Glomerular visceral epithelial cell (primary cell): ENCODE data around the gene STX1A.
"Not testable (repeated sequence)": the region's sequence is repeated elsewhere in the genome, so short reads cannot be mapped to it uniquely, and the experiment has no call there.

Experiments used
- DNase-seq: peaks from one replicate; pipeline ENCODE4 v3.0.0-alpha.2; 2016; ENCODE audit errors: extremely low spot score

The STX1A gene

DNA sequence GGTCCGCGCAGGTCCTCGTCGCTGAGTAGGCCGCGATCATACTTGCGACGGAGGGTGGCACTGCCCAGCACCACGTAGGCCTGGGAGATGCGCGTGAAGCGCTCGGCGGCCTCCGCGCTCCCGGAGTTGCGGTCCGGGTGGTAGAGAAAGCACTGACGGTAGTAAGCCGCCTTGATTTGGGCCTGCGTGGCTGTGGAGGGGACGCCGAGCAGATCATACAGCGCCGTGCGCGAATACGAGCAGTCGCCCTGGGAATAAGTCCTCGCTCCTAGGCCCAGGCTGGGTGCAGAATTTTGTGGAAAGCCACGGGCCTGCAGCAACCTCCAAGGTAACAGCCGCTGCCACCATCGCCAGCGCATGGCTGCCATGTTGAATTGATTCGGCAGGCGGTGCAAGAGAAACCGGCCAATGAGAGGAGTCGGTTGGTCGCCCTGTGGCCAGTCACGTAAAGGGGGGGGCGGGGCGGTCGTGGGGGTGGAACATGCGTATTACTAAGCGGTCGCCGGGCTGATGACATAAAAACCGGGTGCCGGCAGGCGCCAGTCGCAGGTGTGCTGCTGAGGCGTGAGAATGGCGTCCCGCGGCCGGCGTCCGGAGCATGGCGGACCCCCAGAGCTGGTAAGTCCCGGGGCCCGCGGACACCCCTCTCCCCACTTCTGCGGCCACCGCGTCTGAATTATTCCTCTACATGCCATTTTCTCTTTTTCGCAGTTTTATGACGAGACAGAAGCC, 36.2 kb downstream of the STX1A start, which contains the start of the genes BUD23 and DNAJC30:
BUD23 (plus strand) TSS at position 542 of the 732 bp plus-strand sequence; CDS start at position 571, 29 bp downstream.
DNAJC30 (minus strand) TSS at position 398 of the 732 bp plus-strand sequence; CDS start at position 368, 30 bp downstream.
- peak; percentile 97 for DNase-seq

DNA sequence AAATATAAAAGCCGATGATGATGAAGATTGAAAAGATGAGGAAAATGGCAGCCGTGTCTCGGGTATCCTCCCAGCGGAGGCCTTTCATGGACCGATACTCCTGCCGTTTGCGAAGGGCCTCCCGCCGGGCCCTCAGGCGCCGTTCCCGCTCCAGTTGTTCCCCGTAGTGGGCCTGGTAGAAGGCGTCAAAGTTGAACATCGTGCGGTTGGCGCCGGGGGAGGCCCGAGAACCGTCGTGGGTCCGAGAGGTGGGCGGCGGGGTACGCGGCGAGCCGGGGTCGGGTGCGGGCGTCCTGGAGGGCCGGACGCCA, 36.8 kb downstream of the STX1A start:
- DNase-seq: no peak

DNA sequence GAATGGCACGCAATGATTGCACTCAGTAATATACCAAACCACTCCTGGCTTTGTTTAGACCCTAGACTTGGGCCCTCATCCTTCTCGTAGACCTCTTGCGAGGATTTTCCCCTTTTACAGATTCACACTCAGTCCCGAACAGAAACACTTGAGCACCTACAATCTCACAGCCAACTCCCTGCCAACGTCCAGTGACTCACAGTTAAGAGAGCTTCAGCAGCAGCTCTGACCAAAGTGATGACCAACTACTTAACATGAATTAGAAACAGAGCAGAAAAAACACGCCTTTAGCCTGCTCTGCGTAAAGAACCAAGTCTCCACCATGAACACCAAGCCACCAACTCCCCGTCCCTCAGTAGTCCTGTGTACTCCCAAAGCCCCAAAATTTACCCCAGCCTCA, 38.4 kb downstream of the STX1A start:
- DNase-seq: peak; percentile 22

DNA sequence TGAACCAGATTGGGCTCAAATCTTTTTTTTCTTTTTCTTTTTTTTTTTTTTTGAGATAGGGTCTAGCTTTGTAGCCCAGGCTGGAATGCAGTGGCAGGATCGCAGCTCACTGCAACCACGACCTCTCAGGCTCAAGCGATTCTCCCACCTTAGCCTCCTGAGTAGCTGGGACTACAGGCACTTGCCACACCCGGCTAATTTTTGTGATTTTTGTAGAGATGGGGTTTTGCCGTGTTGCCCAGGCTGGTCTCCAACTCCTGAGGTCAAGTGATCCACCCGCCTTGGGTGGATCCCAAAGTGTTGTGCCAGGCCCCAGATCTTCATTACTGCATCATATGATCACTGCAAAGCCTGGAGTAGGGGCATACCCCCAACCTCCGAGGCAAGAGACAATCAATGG, 39.0 kb downstream of the STX1A start:
- DNase-seq: no peak

DNA sequence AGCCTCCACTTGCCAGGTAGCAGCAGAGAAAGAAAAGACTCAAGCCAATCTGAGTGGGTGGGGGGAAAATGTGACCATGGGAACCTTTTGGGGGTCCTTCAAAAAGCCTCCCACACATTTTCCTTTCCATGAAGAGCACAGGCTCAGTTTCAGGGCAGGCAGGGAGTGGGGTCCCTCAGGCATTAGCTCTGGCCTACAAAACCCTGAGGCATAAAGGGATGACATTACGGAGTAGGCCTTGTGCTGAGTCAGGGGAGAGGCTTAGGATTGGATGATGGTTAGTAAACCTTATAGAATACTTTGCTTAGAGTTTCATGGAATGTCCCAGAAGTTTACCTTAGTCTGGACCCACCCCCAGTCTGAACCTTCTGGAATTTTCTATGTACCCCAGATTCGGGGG, 39.8 kb downstream of the STX1A start:
- DNase-seq: no peak

DNA sequence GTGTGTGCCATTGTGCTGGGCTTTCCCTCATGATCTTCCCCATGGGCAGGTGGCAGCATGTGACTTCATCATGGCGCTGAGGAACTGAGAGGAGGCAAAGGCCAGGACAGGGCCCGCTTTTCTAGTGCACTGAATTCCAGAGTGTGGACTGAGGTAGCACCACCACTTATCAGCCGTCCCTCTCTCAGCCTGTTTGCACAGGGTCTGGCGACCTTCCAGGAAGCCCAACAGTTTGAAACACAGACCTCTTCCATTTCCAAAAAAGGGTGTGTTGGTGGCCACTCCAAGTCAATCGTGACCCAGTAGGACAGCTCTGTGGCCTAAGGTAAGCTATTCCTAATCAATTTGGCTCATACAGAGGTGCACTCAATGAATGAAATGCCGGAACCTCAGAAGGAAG, 40.6 kb downstream of the STX1A start:
- DNase-seq: no peak

DNA sequence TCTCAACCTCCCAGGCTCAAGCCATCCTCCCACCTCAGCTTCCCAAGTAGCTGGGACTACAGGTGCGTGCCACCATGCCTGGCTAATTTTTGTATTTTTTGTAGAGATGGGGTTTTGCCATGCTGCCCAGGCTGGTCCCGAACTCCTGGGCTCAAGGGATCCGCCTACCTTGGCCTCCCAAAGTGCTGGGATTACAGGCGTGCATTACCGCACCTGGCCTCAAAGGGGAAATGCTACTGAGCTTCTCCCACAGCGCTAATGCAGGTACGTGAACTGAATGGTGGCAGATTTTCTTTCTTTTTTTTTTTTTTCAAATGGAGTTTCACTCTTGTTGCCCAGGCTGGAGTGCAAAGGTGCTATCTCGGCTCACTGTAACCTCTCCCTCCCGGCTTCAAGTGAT, 43.4 kb downstream of the STX1A start:
- not testable (repeated sequence) for DNase-seq

DNA sequence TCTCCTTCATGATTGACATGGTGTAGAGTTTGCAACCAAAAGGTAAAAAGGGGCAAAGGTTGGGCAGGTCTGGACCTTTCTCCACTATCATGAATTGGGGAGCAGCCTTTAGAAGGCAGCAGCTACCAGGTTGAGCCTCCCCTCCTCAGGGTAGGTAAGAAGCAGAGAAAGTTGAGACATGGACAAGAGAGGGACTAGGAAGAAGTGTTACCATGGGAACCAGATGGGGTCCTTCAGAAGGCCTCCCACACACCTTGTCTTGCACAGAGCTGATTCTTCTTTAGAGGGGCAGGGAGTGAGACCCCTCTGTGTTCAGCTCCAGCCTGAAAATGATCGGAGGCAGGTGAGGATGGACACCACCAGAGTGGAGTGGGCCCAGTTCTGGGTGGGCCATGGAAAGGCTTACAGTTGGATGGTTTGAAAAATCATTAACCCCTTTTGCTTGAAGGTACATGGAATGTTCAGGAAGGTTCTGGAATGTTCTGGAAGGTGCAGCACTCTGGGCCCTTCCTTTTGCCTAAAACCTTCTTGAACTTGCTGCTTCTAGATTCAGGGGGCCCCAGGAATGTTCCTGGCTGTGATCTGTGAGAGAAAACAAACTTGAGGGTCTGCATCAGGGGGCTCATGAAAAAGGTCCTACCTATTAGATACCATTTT, 44.9 kb downstream of the STX1A start:
- no peak for DNase-seq

DNA sequence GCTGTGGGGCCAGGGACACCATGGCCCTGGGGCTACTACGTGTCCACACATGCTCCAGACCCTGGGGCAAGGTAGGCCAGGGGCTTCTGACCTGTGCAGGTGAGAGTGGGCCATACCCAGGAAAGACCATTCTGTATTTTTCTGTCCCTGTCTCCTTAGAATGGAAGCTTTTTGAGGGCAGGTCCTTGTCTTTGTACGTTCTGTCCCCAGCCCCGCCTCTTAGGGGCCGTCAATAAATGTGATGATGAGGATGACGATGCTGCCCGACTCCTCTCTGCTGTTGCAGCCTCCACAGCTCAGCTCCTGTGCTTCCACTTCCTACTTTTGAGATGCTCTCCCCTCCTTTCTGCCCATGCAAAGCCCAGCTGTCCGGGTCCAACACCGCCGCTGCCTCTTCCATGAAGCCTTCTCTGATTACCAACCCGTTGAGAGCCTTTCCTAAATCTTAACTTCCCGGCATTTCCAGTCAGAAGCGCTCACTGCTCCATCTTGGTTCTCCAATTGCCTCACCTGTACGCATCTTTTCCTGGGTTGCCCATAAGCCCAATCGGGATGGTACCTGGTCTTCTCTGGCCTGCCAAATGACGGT, 47.5 kb downstream of the STX1A start:
- no peak for DNase-seq

DNA sequence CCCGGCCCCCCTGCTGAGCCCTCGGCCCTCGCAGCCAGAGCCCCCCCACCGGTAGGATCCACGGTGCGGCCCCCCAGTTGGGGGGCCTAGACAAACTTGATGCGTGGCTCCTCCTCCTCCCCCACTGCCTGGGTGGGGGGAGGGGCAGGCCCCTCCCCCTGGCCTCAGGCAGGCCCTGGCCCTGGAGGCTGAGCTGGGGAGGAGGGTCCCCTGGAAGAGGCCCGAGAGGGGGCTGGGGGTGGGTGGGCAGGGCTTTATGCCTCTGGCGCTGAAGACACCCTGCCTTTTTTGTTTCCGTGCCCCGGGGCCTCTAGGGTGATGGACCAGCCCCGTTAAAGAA, 48.2 kb downstream of the STX1A start:
- DNase-seq: no peak

DNA sequence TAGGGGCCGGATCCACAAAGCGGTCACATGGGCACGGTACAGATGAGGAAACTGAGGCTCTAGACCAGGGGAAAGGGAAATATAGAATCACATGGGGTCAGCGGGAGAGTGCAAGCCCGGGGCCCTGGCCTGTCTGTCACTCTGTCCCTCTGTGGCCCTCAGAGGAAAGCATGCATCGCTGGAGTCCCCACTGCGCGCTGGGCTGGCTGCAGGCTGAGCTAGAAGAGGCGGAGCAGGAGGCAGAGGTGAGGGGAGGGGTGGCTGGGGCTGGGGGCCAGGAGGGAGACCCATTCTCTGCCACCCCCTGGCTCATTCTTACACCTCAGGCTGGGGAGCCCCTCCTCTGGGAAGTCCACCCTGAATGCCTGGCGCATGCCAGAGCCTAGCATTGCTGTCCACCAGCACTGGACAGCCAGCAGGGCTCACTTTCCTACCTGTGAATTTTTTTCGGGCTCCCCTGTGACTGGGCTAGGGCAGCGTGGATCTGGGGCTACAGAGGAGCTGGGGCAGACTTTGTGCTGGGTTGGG, 49.5 kb downstream of the STX1A start:
- DNase-seq: no peak

DNA sequence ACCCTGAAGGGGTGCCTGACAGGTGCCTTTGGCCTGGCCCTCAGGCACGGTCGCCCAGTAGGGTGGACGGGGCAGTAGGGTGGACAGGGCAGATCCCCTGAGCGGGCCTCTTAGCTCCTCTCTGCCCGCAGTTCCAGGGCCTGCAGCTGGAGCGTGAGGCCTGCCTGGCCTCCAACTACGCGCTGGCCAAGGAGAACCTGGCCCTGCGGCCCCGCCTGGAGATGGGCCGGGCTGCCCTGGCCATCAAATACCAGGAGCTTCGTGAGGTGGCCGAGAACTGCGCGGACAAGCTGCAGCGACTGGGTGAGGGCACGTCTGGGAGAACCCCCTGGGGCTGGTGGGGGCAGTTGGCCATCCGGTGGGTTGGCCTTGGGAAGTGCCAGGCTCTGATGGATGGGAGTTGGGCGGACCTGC, 50.2 kb downstream of the STX1A start:
- no peak for DNase-seq

DNA sequence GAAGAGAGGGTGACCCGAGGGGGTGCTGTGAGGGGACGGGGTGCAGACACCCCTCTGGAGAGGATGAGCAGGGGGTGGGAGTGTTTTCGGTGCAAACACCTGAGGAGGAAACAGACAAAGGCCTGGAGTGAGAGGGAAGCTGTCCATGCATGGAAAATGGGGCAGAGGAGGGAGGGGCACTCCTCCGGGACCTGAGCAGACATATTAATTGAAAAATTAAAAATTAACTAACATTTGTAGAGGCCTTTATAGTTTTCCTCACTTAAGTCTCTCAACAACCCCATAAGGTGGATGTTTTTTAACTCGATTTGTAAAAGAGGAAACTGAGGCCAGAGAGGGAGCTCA, 50.6 kb downstream of the STX1A start:
- no peak for DNase-seq

DNA sequence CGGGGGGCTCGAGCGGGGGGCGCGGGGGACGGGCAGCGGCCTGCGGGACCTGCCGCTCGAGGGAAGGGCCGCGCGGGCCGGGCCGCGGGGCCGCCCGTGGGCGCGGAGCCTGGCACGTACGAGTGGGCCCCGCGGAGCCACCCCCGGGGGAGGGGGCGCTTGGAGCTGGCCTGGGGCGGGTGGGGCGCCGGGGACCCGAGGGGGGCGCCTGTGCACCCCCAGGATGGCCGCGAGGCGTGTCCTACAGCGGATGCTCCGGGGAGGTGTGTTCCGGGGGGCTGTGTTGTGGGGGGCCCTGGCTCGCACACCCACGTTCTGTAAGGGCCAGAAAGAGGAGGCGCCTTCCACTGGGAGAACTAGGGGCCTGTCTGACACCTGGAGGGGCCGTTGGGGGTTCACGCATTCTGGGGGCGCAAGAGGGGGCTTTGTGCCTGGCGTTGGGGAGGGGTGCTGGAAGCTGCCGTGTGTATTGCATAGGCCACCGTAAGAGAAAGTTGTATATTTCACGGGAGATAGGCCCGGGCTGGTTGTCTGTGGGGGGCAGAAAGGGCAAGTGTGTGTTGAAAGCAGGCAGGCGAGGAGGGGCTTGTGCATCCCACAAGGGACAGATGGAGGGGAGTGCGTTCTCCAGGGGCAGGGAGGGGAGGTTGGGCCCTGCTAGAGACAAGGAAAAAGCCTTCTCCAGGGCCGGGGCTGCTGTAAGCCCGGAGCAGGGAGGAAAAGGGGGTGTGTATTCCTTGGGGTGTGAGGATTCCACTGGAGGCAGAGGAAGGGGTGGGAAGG, 51.2 kb downstream of the STX1A start:
- no peak for DNase-seq

DNA sequence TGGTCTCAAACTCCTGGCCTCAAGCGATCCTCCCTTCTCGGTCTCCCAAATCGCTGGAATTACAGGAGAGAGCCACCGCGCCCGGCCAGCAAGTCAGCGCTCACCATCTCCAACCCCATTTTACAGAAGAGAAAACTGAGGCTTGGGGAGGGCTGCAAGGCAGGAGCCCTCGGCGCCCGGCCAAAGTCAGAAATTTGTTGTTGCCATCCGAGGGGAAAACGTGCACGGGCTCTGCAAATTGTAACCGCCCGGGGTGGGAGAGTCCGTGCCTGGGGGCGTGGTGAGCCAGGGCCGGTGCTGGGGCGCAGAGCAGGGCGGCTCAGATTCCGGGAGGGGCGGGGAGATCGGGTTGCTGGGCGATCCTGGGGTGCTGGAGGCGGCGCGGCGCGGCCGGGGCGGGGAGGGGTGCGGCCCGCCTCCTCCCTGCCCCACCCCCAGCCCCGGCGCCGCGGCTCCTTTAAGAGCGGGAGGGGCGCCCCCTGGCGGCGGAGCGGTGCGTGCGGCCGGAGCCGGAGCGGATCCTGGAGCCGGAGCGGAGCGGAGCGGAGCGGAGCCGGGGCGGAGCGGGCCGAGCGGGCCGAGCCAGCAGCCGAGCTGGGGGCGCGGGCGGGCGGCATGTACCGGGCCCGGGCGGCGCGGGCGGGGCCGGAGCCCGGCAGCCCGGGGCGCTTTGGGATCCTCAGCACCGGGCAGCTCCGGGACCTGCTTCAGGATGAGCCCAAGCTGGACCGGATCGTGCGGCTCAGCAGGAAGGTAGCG, 51.9 kb downstream of the STX1A start, which contains the start of gene VPS37D:
VPS37D (plus strand) TSS at position 488 of the 759 bp plus-strand sequence; CDS start at position 616, 128 bp downstream.
- DNase-seq: peak; percentile 89

DNA sequence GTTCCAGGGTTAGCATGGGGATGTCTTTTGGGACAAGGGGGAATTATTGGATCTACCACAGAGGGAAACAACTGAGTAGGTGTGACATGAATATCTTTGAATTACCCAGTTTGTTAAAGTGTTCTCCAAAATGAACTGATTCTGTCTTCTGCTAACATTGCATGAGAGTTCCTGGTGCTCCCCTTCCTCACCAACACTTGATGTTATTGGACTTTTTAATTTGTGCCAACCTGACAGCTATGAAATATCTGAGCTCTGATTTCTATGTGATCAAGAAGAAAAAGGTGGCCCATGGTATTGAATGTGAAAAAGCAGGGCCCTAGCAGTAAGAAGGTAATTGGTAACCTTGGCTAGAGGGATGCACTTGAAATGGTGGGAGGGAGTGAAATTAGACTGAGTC, 56.4 kb downstream of the STX1A start:
- DNase-seq: no peak

DNA sequence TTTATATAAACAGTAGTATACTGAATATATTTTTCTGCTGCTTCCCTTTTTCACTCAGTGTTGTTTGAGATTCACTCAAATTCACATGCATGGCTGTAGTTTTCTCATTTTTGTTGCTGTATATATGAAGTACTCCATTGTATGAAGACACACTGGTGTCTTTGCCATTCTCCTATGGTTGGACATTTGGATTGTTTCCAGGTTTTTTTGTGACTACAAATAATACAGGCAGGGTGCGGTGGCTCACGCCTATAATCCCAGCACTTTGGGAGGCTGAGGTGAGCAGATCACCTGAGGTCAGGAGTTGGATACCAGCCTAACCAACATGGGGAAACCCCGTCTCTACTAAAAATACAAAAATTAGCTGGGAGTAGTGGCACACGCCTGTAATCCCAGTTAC, 58.9 kb downstream of the STX1A start:
- DNase-seq: not testable (repeated sequence)

DNA sequence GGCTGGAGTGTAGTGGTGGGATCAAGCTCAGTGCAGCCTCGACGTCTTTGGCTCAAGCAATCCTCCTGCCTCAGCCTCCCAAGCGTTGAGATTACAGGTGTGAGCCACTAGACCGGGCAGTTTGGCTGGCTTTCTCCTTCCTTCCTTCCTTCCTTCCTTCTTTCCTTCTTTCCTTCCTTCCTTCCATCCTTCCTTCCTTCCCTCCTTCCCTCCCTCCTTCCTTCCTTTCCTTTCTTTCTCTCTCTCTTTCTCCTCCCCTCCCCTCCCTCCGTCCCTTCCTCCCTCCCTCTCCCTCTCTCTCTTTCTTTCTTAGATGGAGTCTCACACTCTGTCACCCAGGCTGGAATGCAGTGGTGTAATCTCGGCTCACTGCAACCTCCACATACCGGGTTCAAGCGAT, 59.5 kb downstream of the STX1A start:
- DNase-seq: no peak

DNA sequence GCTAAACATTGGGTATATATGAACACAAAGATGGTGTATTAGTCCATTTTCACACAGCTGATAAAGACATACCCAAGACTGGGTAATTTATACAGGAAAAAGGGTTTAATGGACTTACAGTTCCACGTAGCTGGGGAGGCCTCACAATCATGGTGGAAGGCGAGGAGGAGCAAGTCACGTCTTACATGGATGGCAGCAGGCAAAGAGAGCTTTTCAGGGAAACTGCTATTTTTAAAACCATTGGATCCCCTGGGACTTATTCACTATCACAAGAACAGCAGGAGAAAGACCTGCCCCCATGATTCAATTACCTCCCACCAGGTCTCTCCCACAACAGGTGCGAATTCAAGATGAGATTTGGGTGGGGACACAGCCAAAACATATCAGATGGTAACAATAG, 64.2 kb downstream of the STX1A start:
- DNase-seq: not testable (repeated sequence)

DNA sequence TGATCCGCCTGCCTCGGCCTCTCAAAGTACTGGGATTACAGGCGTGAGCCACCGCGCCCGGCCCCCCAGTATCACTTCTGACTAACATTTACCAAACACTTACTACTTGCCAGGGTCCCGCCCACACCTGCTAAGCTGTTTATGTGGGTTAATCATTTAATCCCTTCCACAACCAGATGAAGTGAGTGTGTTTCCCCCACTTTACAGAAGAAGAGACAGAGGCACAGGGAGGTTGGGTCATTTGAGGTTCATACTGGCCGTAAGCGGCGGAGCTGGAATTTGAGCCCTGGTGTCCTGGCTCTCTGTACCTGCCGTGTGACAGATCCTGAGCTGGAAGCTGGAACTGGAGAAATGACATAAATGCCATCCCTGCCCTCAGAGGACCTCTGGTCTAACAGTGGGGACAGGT, 66.9 kb downstream of the STX1A start:
- DNase-seq: peak; percentile 32

DNA sequence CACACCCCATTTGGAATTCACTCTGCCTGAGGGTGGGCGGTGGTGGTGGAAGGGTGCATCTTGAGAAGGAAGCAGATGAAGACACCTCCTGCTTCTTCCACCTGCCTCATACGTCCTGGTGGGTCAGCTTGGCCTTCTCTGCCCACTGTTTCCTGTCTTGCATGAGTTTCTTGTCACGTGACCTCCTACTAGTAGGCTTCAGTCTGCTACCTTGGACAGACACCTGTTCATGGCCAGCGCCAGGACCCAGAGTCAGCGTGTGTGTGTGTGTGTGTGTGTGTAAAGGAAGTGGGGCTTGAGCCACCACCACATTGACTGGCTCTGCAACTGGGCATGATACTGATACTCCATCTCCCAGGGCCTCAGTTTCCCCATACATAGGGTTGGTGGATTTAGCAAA, 68.9 kb downstream of the STX1A start:
- no peak for DNase-seq
